HCT116 (cell line): ENCODE measurements around the gene CKS2. TPM values are rescaled to one million over a fixed set of nuclear protein-coding genes. Genes with fewer than 3 reads are reported as not detected.

Experiments used
- ATAC-seq: fragments of 200-7000 bp; cut with Tn5 transposase; 2 replicates; pipeline ENCODE4 v1.9.1; 2020; ENCODE audit warnings: mild to moderate bottlenecking, moderate library complexity
- BruUV-seq: library from RNA; stranded (reverse); fragments of 400-500 nt; replicated peaks from 2 replicates; lab custom pipeline; 2021; lab: Mats Ljungman, UMichigan
- CTCF ChIA-PET: fragments of 300-600 bp; sonication (Branson Sonifier 250); formaldehyde crosslinking; loops from one replicate; lab custom pipeline; 2021; ENCODE audit warnings: antibody characterized with exemption; lab: Charles Lee
- POLR2A ChIA-PET: fragments of 300-600, 350-600 bp; sonication (Branson Sonifier 250); formaldehyde crosslinking; loops from one replicate; lab custom pipeline; 2021; ENCODE audit warnings: antibody characterized with exemption; lab: Charles Lee
- RAD21 ChIA-PET, 2 experiments: fragments of 300-600 bp; sonication (Branson Sonifier 250); formaldehyde crosslinking; loops; one replicate each; lab custom pipeline; 2023; ENCODE audit warnings: low total read pairs in 2 of 2; ENCODE audit not compliant: uncharacterized antibody in 2 of 2, unreplicated experiment in 2 of 2, low non-redundant PET in 1 of 2; lab: Charles Lee
- DNase-seq: peaks from one replicate; pipeline ENCODE4 v3.0.0-alpha.2; 2010; ENCODE audit warnings: low read depth, low spot score
- H2AFZ ChIP-seq: fragments of 200-600 bp; shearing (Covaris generic), sonication (generic); 2 replicates; pipeline ENCODE4 v1.6.1; 2017; ENCODE audit warnings: low read depth, mixed run types, mixed read lengths, antibody characterized with exemption, low read length; ENCODE audit not compliant: poor library complexity, severe bottlenecking
- H3K27ac ChIP-seq: 2 replicates; pipeline ENCODE4 v1.5.1; 2012; ENCODE audit warnings: low read depth, low read length
- H3K27me3 ChIP-seq: fragments of 200-600 bp; sonication (generic); 2 replicates; pipeline ENCODE4 v1.6.1; 2016; ENCODE audit warnings: mixed run types, low read length, mixed read lengths; ENCODE audit not compliant: insufficient read depth
- H3K36me3 ChIP-seq, 2 experiments: fragments of 200-500 bp in 1 of 2; fragments of 200-600 bp in 1 of 2; sonication (Bioruptor generic) in 1 of 2; sonication (generic) in 1 of 2; 2 replicates each; pipeline versions ENCODE4 v1.5.1 to v1.6.1; 2014 to 2016; ENCODE audit warnings: low read length in 2 of 2, inconsistent platforms in 1 of 2, mixed read lengths in 1 of 2, mixed run types in 1 of 2; ENCODE audit not compliant: insufficient read depth in 2 of 2, control insufficient read depth in 1 of 2
- H3K4me1 ChIP-seq, 2 experiments: fragments of 200-600 bp in 1 of 2; sonication (generic) in 1 of 2; 2 replicates each; pipeline versions ENCODE4 v1.5.1 to v1.6.1; 2012 to 2017; ENCODE audit warnings: low read length in 2 of 2, inconsistent platforms in 1 of 2, mild to moderate bottlenecking in 1 of 2, mixed read lengths in 1 of 2, mixed run types in 1 of 2, moderate library complexity in 1 of 2; ENCODE audit not compliant: insufficient read depth in 2 of 2, control insufficient read depth in 1 of 2
- H3K4me2 ChIP-seq: fragments of 200-600 bp; sonication (generic); 2 replicates; pipeline ENCODE4 v1.6.1; 2017; ENCODE audit warnings: mixed run types, low read length, mixed read lengths
- H3K4me3 ChIP-seq, 2 experiments: fragments of 200-600 bp in 1 of 2; sonication (generic) in 1 of 2; replicated peaks in 1 of 2; 2 replicates each; pipeline ENCODE4 v1.5.1; 2011 to 2016; ENCODE audit warnings: low read length in 2 of 2, control low read depth in 1 of 2, low read depth in 1 of 2, mild to moderate bottlenecking in 1 of 2, mixed read lengths in 1 of 2, mixed run types in 1 of 2
- H3K79me2 ChIP-seq: fragments of 200-600 bp; sonication (generic); 2 replicates; pipeline ENCODE4 v1.6.1; 2017; ENCODE audit warnings: mild to moderate bottlenecking, mixed run types, low read length, moderate library complexity, mixed read lengths; ENCODE audit not compliant: insufficient read depth
- H3K9ac ChIP-seq: fragments of 200-600 bp; sonication (generic); 2 replicates; pipeline ENCODE4 v1.6.1; 2016; ENCODE audit warnings: low read length, mixed read lengths
- H3K9me2 ChIP-seq: fragments of 200-600 bp; sonication (generic), shearing (Covaris generic); 2 replicates; pipeline ENCODE4 v1.6.1; 2017; ENCODE audit warnings: mixed run types, mild to moderate bottlenecking, moderate library complexity; ENCODE audit not compliant: insufficient read depth
- H3K9me3 ChIP-seq, 2 experiments: fragments of 200-500 bp in 1 of 2; fragments of 200-600 bp in 1 of 2; sonication (Bioruptor generic) in 1 of 2; sonication (generic) in 1 of 2; 2 replicates each; pipeline ENCODE4 v1.6.1; 2014 to 2017; ENCODE audit warnings: low read length in 2 of 2, mixed read lengths in 2 of 2, inconsistent platforms in 1 of 2, low read depth in 1 of 2, mild to moderate bottlenecking in 1 of 2, mixed run types in 1 of 2, moderate library complexity in 1 of 2; ENCODE audit not compliant: control insufficient read depth in 1 of 2, insufficient read depth in 1 of 2
- H4K20me1 ChIP-seq: fragments of 200-600 bp; sonication (generic), shearing (Covaris generic); 2 replicates; pipeline ENCODE4 v1.6.1; 2017; ENCODE audit warnings: mixed run types, mild to moderate bottlenecking, moderate library complexity; ENCODE audit not compliant: insufficient read depth
- CBX3 ChIP-seq: IDR thresholded peaks from 2 replicates; pipeline ENCODE4 v1.6.1; 2012; ENCODE audit warnings: low read depth
- CTCF ChIP-seq, 3 experiments: fragments of 200-600 bp in 1 of 3; sonication (generic) in 1 of 3; IDR thresholded peaks in 2 of 3; conservative IDR thresholded peaks in 1 of 3; 2 replicates each; pipeline ENCODE4 v1.5.1; 2012 to 2017; ENCODE audit warnings: low read depth in 2 of 3, low read length in 2 of 3, antibody characterized with exemption in 1 of 3, borderline replicate concordance in 1 of 3, control low read depth in 1 of 3, mild to moderate bottlenecking in 1 of 3, mixed read lengths in 1 of 3, mixed run types in 1 of 3, moderate library complexity in 1 of 3; ENCODE audit not compliant: insufficient read depth in 1 of 3
- ELF1 ChIP-seq: IDR thresholded peaks from 2 replicates; pipeline ENCODE4 v1.6.1; 2012; ENCODE audit warnings: low read depth, borderline replicate concordance
- EZH2phosphoT487 ChIP-seq: fragments of 200-600 bp; IDR thresholded peaks from 2 replicates; pipeline ENCODE4 v1.6.1; 2018; ENCODE audit warnings: antibody characterized with exemption, borderline replicate concordance
- FOSL1 ChIP-seq: IDR thresholded peaks from 2 replicates; pipeline ENCODE4 v1.6.1; 2012; ENCODE audit warnings: low read depth
- POLR2A ChIP-seq: IDR thresholded peaks from 2 replicates; pipeline ENCODE4 v1.7.0; 2011; ENCODE audit warnings: borderline replicate concordance; ENCODE audit not compliant: insufficient read depth, insufficient read length; ENCODE audit errors: extremely low read depth
- POLR2AphosphoS5 ChIP-seq: IDR thresholded peaks from 2 replicates; pipeline ENCODE4 v1.6.1; 2011; ENCODE audit warnings: mild to moderate bottlenecking, low read depth, low read length, moderate library complexity
- REST ChIP-seq: IDR thresholded peaks from 2 replicates; pipeline ENCODE4 v1.6.1; 2012; ENCODE audit warnings: low read depth
- SP1 ChIP-seq: IDR thresholded peaks from 2 replicates; pipeline ENCODE4 v1.6.1; 2012; ENCODE audit warnings: low read depth
- TCF7L2 ChIP-seq: IDR thresholded peaks from 2 replicates; pipeline ENCODE4 v1.7.0; 2011; ENCODE audit warnings: borderline replicate concordance, inconsistent platforms; ENCODE audit not compliant: insufficient read depth, insufficient read length; ENCODE audit errors: extremely low read depth
- YY1 ChIP-seq: IDR thresholded peaks from 2 replicates; pipeline ENCODE4 v1.6.1; 2011; ENCODE audit warnings: low read length, low read depth, moderate library complexity, mild to moderate bottlenecking; ENCODE audit not compliant: insufficient replicate concordance; ENCODE audit errors: extremely low read depth
- ZBTB33 ChIP-seq: IDR thresholded peaks from 2 replicates; pipeline ENCODE4 v1.6.1; 2011; ENCODE audit warnings: mild to moderate bottlenecking, low read length, moderate library complexity; ENCODE audit not compliant: insufficient replicate concordance; ENCODE audit errors: extremely low read depth
- ZFX ChIP-seq: fragments of 450-650 bp; IDR thresholded peaks from 2 replicates; pipeline ENCODE4 v1.6.1; 2017
- ZNF274 ChIP-seq: fragments of 200-500 bp; sonication (Bioruptor generic); IDR thresholded peaks from 2 replicates; pipeline ENCODE4 v1.6.1; 2014; ENCODE audit warnings: mild to moderate bottlenecking, low read depth, low read length, inconsistent platforms
- intact Hi-C: fragments of 100-400 bp; cut with micrococcal nuclease; formaldehyde crosslinking; loops from 2 replicates; pipeline ENCODE4 v1.10.0; 2022
- total RNA-seq: library from RNA; stranded (reverse); gene quantifications from one replicate; pipeline ENCODE4 v1.2.1, GENCODE V29; 2021; ENCODE audit not compliant: unreplicated experiment

CKS2 gene
- total RNA-seq, 1 experiment from 2014 or later, result 242 TPM

- Histone ChIP-seq H3K27ac (no peak overlapping the region), H2AFZ (no peak overlapping the region), H3K9me2 (no peaks in the 10 kb centered on the region), H3K4me1 (no peaks in the 10 kb centered on the region), H3K4me3 (no peak overlapping the region), H3K79me2 (no peaks in the 10 kb centered on the region), H4K20me1 (no peaks in the 10 kb centered on the region), H3K9ac (no peak overlapping the region), H3K4me2 (no peak overlapping the region), H3K27me3 (no peaks in the 10 kb centered on the region), H3K36me3 (no peaks in the 10 kb centered on the region), H3K9me3 (peaks cover 5 to 10% of the 10 kb centered on the region in 2 experiments; a peak in 2 of 4 replicates)
- DNase-seq (no peak), ATAC-seq (no peak)
- POLR2A ChIA-PET, result no interaction called here
- intact Hi-C loops, result loop anchor here (5.0 to 10.0 kb wide), 4 partner anchors 243 to 1323 kb away; a partner anchor contains a TSS
- TF ChIP-seq ZNF274, result no peak
- no peak for TF ChIP-seq CTCF (IDR thresholded peaks at IDR 0.05 in 2 of 3, conservative IDR thresholded peaks at IDR 0.05 in 1 of 3; ENCODE audit: borderline replicate concordance in 1 of 3, insufficient read depth in 1 of 3, low read depth in 2 of 3, low read length in 2 of 3)
- TF ChIP-seq CBX3, result no peak
- TF ChIP-seq POLR2A, result no peak
- no peak for TF ChIP-seq EZH2phosphoT487
- no peak for TF ChIP-seq ZFX
- TF ChIP-seq POLR2AphosphoS5, result no peak
- no peak for TF ChIP-seq ELF1
- no peak for TF ChIP-seq YY1
- TF ChIP-seq FOSL1, result no peak
- TF ChIP-seq REST, result no peak
- no peak for TF ChIP-seq TCF7L2
- TF ChIP-seq ZBTB33, result no peak
- TF ChIP-seq SP1, result no peak
- no TSS peak for BruUV-seq
- RAD21 ChIA-PET, result no interaction called here
- CTCF ChIA-PET, result no interaction called here
Observed at GRCh38 chr9:89277454-89277853, 33.5 kb upstream of the CKS2 start.
